ENCODE data around the gene PIP5KL1. TPM values are rescaled to one million over a fixed set of nuclear protein-coding genes. Genes with fewer than 3 reads are reported as not detected.

PIP5KL1 gene
- 1 to 10 TPM; 1.8 to 2.6 TPM for total RNA-seq

DNA sequence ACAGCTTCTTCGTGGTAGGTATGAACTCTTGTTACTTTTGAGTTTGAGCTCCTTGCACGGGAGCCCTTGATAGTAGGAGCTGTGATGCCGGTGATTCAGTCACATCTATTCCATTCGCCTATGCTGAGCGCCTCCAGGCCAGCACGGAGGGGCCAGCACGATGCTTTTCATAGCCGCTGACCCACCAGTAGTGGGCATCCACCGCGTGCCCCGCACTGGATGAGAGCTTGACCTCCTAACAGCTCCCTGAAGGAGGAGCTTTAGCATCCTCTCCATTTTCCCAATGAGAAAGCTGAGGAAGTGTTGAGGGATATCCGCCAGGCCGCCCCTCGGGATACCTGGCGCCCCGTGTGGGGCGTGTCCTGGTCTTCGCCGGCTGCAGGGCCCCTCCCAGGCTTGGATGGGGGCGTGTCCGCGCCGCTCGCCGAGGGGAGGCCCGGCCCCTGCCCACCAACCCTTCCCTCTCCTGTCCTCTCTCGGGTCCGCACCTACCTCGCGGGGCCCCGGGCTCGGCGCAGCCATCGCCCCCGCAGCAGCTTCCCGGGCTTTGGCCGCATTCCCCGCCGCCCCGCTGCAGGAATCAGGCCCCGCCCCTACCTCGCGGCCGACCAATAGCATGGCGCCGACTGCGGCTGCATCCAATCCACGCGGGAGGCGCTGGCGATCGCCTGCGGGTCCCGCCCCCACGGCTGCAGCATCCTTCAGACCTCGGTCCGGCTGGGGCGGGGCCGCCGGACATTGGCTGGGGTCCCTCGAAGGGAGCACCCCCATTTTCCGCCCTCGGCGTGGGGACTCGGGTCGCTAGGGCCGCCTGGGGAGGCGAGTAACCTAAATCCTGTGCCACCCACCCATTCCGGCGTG, at the start of gene PIP5KL1:
PIP5KL1 (minus strand) TSS at position 547 of the 861 bp plus-strand sequence; CDS start at position 522, 25 bp downstream.
- Mint-ChIP-seq H3K27me3 (peaks cover 30% of the 10 kb centered on the region), H3K27ac (peak within 1 kb of the TSS; percentile 64), H3K4me3 (peak within 1 kb of the TSS; percentile 58), H3K9me3 (ENCODE audit: low read depth) (no peaks in the 10 kb centered on the region), H3K4me1 (peaks cover 37% of the 10 kb centered on the region), H3K36me3 (peaks cover 11% of the 10 kb centered on the region)
- CTCF ChIA-PET = interaction anchor here (0.6 to 6.2 kb wide), 8 partner anchors 9 to 196 kb away, joined by 3 to 25 read pairs (median 4); partner anchors contain the start of gene TOR2A
- DNase-seq (peak; percentile 80), ATAC-seq (peak; percentile 86)

GRCh38 chr9:127980060-127980705, 49.6 kb upstream of the PIP5KL1 start:
- H3K36me3 Mint-ChIP-seq = peaks cover 11% of the 10 kb centered on the region
- peak overlapping the region; percentile 83 for H3K27ac Mint-ChIP-seq
- DNase-seq (no peak), ATAC-seq (peak; percentile 37)
- CTCF ChIA-PET = interaction anchor here (0.8 to 7.2 kb wide), 11 partner anchors 9 to 137 kb away, joined by 3 to 64 read pairs (median 5); no protein-coding TSS in a partner anchor
- H3K4me3 Mint-ChIP-seq = peak overlapping the region; percentile 97
- no peaks in the 10 kb centered on the region for H3K27me3 Mint-ChIP-seq
- H3K4me1 Mint-ChIP-seq = peaks cover 57% of the 10 kb centered on the region
- no peaks in the 10 kb centered on the region for H3K9me3 Mint-ChIP-seq (ENCODE audit: low read depth)

- Mint-ChIP-seq H3K9me3 (ENCODE audit: low read depth) (no peaks in the 10 kb centered on the region), H3K27me3 (no peaks in the 10 kb centered on the region), H3K36me3 (peaks cover 12% of the 10 kb centered on the region), H3K4me1 (peaks cover 61% of the 10 kb centered on the region), H3K4me3 (peak overlapping the region; percentile 97), H3K27ac (peak overlapping the region; percentile 83)
- CTCF ChIA-PET = interaction anchor here (0.9 to 7.2 kb wide), 14 partner anchors 8 to 55 kb away, joined by 3 to 64 read pairs (median 4); partner anchors contain the start of gene DPM2
- ATAC-seq (no peak), DNase-seq (peak; percentile 58)
These were observed 48.9 kb upstream of the PIP5KL1 start for GRCh38 chr9:127979333-127980059.

DNA sequence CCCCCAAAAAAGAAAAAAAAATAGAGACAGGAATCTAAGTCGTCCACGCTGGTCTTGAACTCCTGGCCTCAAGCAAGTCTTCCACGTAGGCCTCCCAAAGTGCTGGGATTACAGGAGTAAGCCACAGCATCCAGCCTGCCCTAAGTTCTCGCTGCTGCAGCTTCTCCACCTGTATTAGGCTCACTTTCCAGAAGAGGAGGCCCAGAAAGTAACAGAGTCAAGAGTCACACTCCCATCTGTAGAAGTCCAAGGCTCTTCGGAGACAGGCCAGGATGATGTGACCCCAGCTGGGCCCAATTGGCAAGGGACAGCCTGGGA, 48.4 kb upstream of the PIP5KL1 start:
- Mint-ChIP-seq H3K27me3 (no peaks in the 10 kb centered on the region), H3K4me3 (peak overlapping the region; percentile 97), H3K9me3 (ENCODE audit: low read depth) (no peaks in the 10 kb centered on the region), H3K27ac (peak overlapping the region; percentile 83), H3K36me3 (peaks cover 14% of the 10 kb centered on the region), H3K4me1 (peaks cover 66% of the 10 kb centered on the region)
- DNase-seq (no peak), ATAC-seq (no peak)
- CTCF ChIA-PET = interaction anchor here (0.9 to 7.2 kb wide), 10 partner anchors 8 to 55 kb away, joined by 3 to 64 read pairs (median 4); partner anchors contain the start of gene DPM2

- DNase-seq (peak; percentile 51), ATAC-seq (no peak)
- H3K36me3 Mint-ChIP-seq = peaks cover 14% of the 10 kb centered on the region
- H3K4me3 Mint-ChIP-seq = peak overlapping the region; percentile 97
- H3K27ac Mint-ChIP-seq = peak overlapping the region; percentile 82
- peaks cover 68% of the 10 kb centered on the region for H3K4me1 Mint-ChIP-seq
- no peaks in the 10 kb centered on the region for H3K9me3 Mint-ChIP-seq (ENCODE audit: low read depth)
- CTCF ChIA-PET = interaction anchor here (0.8 to 7.2 kb wide), 12 partner anchors 9 to 56 kb away, joined by 3 to 64 read pairs (median 4); partner anchors contain the start of gene DPM2
- no peaks in the 10 kb centered on the region for H3K27me3 Mint-ChIP-seq
These were observed 47.5 kb upstream of the PIP5KL1 start for GRCh38 chr9:127977884-127978647.

GRCh38 chr9:127977009-127977883, 46.7 kb upstream of the PIP5KL1 start:
- H3K4me1 Mint-ChIP-seq = peaks cover 69% of the 10 kb centered on the region
- ATAC-seq = no peak
- peak; percentile 42 for DNase-seq
- no peaks in the 10 kb centered on the region for H3K27me3 Mint-ChIP-seq
- H3K9me3 Mint-ChIP-seq (ENCODE audit: low read depth) = no peaks in the 10 kb centered on the region
- peak overlapping the region; percentile 82 for H3K27ac Mint-ChIP-seq
- CTCF ChIA-PET = interaction anchor here (0.8 to 7.2 kb wide), 9 partner anchors 10 to 57 kb away, joined by 3 to 64 read pairs (median 4); no protein-coding TSS in a partner anchor
- peaks cover 14% of the 10 kb centered on the region for H3K36me3 Mint-ChIP-seq
- peak overlapping the region; percentile 97 for H3K4me3 Mint-ChIP-seq

DNA sequence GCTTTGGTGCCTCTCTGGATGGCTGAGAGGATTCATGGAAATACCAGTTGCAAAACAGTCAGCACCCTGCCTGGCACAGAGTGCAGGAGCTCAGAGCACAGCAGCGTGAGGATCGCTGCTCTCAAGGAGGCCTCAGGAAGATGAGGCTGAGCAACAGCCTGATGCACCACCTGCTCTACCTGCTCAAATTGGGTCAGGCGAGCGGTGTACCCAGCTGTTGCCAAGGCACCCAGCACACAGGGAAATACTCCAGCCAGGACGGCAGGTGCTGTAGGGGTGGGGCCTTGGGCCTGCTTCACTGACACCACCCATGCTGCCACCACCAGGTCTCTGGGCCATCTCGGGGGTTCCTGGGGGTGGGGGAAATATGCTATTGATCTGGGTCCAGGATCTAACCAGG, 45.9 kb upstream of the PIP5KL1 start:
- peaks cover 71% of the 10 kb centered on the region for H3K4me1 Mint-ChIP-seq
- H3K27ac Mint-ChIP-seq = peak overlapping the region; percentile 57
- peaks cover 15% of the 10 kb centered on the region for H3K36me3 Mint-ChIP-seq
- H3K4me3 Mint-ChIP-seq = peak overlapping the region; percentile 97
- no peak for DNase-seq
- CTCF ChIA-PET = interaction anchor here (1.5 to 3.7 kb wide), 6 partner anchors 17 to 57 kb away, joined by 3 to 42 read pairs (median 4); no protein-coding TSS in a partner anchor
- no peaks in the 10 kb centered on the region for H3K27me3 Mint-ChIP-seq
- no peaks in the 10 kb centered on the region for H3K9me3 Mint-ChIP-seq (ENCODE audit: low read depth)
- ATAC-seq = no peak

- Mint-ChIP-seq H3K36me3 (peaks cover 15% of the 10 kb centered on the region), H3K4me3 (peak overlapping the region; percentile 97), H3K27ac (peak overlapping the region; percentile 42), H3K4me1 (peaks cover 74% of the 10 kb centered on the region), H3K27me3 (no peaks in the 10 kb centered on the region), H3K9me3 (ENCODE audit: low read depth) (no peaks in the 10 kb centered on the region)
- DNase-seq (no peak), ATAC-seq (no peak)
- CTCF ChIA-PET = interaction anchor here (0.8 to 7.6 kb wide), 8 partner anchors 16 to 69 kb away, joined by 3 to 47 read pairs (median 8); no protein-coding TSS in a partner anchor
These were observed 45.1 kb upstream of the PIP5KL1 start for GRCh38 chr9:127975376-127976315.

- peak overlapping the region; percentile 61 for H3K27ac Mint-ChIP-seq
- peak overlapping the region; percentile 1 for H3K4me3 Mint-ChIP-seq
- CTCF ChIA-PET = interaction anchor here (1.2 to 7.6 kb wide), 5 partner anchors 19 to 70 kb away, joined by 3 to 47 read pairs (median 9); no protein-coding TSS in a partner anchor
- no peaks in the 10 kb centered on the region for H3K9me3 Mint-ChIP-seq (ENCODE audit: low read depth)
- DNase-seq (no peak), ATAC-seq (no peak)
- peaks cover 17% of the 10 kb centered on the region for H3K36me3 Mint-ChIP-seq
- H3K4me1 Mint-ChIP-seq = peaks cover 83% of the 10 kb centered on the region
- H3K27me3 Mint-ChIP-seq = no peaks in the 10 kb centered on the region
These were observed 44.2 kb upstream of the PIP5KL1 start for GRCh38 chr9:127974769-127975261.

- DNase-seq = no peak
- CTCF ChIA-PET = interaction anchor here (1.1 to 7.6 kb wide), 6 partner anchors 18 to 70 kb away, joined by 3 to 47 read pairs (median 6); no protein-coding TSS in a partner anchor
- H3K36me3 Mint-ChIP-seq = peaks cover 17% of the 10 kb centered on the region
These were observed 43.6 kb upstream of the PIP5KL1 start for GRCh38 chr9:127974001-127974768.

More at GRCh38 chr9:127974001-127974768, 43.6 kb upstream of the PIP5KL1 start:
- peaks cover 89% of the 10 kb centered on the region for H3K4me1 Mint-ChIP-seq
- peak overlapping the region; percentile 23 for H3K4me3 Mint-ChIP-seq
- no peak for ATAC-seq
- H3K9me3 Mint-ChIP-seq (ENCODE audit: low read depth) = no peaks in the 10 kb centered on the region
- peak overlapping the region; percentile 61 for H3K27ac Mint-ChIP-seq
- no peaks in the 10 kb centered on the region for H3K27me3 Mint-ChIP-seq

Measured in activated CD8-positive, alpha-beta memory T cell treated with anti-CD3 and anti-CD28 coated beads, Interleukin-2, amount 10 ng/mL, durations not matched to agents 7 days and 5 days (primary cell).